GM19193 (cell line): ENCODE results near the gene SLC22A8.

Source experiments
- POLR2A ChIP-seq: IDR thresholded peaks from 4 replicates; pipeline ENCODE4 v1.6.1; 2011; ENCODE audit not compliant: insufficient read depth, insufficient read length; ENCODE audit errors: extremely low read depth

The SLC22A8 gene, protein sequence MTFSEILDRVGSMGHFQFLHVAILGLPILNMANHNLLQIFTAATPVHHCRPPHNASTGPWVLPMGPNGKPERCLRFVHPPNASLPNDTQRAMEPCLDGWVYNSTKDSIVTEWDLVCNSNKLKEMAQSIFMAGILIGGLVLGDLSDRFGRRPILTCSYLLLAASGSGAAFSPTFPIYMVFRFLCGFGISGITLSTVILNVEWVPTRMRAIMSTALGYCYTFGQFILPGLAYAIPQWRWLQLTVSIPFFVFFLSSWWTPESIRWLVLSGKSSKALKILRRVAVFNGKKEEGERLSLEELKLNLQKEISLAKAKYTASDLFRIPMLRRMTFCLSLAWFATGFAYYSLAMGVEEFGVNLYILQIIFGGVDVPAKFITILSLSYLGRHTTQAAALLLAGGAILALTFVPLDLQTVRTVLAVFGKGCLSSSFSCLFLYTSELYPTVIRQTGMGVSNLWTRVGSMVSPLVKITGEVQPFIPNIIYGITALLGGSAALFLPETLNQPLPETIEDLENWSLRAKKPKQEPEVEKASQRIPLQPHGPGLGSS

DNA sequence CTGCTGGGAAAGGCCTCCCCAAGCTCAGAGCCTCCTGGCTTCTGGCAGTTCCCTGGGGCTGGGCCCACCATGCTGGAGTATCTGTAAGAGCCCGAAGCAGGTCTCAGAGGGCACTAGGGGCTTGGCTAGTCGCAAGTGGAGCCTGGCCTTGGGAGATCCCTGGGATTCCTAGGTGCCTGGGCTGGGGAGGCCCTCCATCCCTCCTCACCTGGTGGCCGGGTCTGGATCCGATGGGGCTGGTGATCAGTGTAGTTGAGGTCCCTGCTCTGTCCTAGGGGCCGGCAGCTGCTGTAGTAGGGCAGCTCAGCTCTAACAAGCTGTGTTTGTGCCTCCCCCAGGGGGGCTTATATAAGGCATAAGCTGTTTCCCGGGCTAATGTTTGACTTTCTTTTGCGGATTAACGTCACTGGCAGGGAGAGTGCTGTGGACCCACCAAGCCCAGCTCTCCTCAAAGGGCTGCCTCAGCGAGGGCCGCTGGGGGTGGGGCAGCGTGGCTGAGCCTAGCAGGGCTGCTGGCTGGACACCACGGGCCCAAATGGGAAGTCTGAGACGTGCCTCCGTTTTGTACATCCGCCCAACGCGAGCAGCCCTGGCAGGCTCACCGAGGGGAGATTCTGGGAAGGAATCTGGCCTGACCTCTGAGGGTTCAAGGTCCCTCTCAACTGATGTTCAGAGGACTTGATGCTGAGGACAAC lies at the start of gene SLC22A8:
Gene SLC22A8 (minus strand): TSS at position 321 of the 695 bp plus-strand sequence. CDS start 883 bp downstream, outside the sequence.
- TF ChIP-seq POLR2A: no peak

DNA sequence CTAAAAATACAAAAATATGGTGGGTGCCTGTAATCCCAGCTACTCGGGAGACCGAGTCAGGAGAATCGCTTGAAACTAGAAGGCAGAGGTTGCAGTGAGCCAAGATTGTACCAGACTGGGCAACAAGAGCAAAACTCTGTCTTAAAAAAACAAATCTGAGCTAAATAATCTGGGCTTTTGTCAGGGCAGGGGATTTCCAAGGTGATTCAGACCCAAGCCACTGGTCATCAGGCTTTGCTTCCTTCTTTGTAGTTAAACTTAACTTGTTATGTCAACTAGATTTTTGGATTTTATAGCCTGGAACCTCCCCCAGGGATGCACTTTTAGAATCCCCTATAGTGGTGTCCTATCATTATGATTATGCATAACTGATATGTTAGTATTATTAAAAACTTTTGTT lies 27.0 kb upstream of the SLC22A8 start:
- TF ChIP-seq POLR2A: no peak

DNA sequence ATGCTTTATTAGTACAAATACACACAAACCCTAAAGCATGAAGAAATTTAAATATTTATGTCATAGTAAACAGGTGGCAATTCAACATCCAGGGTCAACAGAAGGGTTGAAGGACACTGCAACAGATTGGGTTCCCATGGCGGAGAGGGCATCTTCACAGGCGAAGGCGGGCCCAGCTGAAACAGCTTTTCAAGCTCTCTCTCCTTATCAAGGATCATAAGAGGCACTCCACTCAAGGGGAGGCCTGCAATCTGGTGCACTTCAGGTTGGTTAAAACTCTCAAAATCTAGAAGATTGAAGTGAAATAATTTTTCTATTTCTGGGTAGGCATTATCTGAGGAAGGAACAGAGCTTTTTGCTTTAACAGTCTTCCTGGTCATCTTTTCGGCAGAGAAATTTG lies 16.8 kb upstream of the SLC22A8 start:
- no peak for TF ChIP-seq POLR2A

DNA sequence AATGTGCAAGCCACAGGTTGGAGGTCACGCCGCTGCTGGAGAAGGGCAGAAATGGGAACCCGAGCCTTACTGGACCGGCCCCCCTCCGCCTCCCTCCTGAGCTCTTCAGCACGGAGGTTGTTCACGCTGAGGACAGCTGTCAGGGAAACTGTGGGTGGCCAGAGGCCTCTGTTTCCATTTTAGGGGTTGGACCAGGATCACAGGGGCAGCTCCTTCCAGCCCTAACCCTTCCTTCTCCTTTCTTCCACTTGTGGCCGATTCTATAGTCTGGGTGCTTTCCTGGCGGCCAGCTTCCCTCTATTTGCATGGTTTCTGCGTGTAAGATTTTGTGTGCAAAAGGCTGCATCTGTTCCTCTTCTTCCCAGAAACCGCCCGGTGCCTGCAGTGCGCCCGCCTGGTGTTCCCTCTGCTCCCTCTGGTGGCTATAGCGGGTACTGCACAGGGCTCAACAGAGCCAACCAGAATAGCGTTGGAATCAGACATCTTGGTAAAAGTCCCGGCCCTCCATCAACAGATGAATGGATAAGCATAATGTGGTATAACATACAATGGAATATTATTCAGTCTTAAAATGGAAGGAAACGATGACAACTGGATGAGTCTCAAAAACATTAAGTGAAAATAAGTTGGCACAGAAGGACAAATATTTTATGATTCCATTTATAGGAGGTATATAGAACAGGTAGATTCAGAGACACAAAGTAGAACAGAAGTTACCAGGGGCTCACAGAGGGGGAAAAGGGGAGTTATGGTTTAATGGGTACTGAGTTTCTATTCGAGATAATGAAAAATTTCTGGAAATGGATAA lies 8.4 kb upstream of the SLC22A8 start:
- TF ChIP-seq POLR2A: no peak

DNA sequence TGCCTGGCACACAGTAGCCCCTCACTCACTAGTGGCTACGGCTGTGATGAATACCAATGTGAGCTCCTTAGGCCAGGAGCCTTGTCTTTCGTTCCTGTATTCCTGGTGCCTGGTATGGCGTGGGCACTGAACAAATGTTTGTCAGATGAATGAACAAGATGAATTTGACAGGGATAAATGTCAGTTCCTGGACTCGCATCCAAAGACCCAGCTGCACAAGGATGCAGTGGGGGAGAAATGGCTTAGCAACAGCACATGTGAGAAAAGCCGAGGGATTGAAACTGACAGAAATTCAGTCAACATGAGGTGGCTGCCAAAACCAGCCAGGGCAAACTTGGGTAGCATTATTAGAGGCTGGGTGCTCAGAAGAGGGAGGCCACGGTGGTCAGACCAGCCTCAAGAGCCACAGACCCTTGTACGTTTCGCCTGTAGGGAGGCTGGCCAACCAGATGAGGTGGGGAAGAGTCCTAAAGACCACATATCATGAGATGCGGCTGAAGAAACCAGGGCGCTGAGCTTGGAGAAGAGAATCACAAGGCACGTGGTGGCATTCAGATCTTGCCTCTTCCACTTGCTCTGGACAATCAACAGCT lies 7.7 kb upstream of the SLC22A8 start:
- no peak for TF ChIP-seq POLR2A

DNA sequence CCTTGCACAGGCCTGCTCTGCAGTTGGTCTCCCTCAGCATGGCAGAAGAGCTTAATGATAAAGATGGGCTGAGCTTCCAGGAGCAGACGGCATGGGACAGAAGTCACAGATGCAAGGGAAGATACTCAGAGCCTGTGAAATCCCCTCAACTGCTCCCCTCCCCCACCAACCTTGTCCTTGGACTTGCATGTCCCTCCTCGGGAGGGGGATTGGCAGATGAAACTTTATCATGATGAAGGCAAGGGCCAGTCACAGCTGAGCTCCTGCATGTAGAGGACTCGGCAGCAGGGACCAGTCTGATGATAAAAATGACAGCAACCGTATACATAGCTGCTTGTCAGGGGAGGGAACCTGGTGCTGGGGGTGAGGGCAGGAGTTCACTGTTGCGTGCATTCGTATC lies 6.8 kb upstream of the SLC22A8 start:
- no peak for TF ChIP-seq POLR2A

DNA sequence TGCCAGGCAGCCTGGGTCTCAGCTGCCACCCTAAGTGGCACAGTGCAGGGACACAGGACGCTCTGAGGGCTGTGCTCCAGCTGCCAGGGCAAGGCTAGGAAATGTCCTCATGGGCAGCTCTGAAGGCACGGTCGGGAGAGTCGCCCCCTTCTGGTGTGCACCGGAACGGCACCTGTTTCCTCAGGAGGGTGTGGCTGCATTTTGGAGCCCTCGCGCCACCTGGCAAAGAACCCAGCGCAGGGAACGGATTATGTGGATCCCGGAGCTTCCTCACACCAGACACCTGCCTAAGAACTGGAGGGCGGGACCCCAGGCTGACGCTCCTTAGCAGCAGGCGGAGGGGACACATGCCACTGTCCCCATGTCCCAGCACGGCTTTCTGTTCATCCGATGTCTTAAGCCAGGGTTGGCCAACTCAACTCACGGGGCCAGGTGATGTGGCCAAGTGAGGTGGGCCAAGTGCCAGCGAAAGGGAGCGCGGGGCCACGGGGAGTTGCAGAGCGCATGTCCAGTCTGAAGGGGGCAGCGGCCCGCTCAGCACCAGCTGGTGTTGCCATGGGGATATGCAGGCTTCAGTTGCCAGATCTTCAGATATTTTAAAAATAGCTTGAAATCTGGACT lies 5.1 kb upstream of the SLC22A8 start:
- no peak for TF ChIP-seq POLR2A

DNA sequence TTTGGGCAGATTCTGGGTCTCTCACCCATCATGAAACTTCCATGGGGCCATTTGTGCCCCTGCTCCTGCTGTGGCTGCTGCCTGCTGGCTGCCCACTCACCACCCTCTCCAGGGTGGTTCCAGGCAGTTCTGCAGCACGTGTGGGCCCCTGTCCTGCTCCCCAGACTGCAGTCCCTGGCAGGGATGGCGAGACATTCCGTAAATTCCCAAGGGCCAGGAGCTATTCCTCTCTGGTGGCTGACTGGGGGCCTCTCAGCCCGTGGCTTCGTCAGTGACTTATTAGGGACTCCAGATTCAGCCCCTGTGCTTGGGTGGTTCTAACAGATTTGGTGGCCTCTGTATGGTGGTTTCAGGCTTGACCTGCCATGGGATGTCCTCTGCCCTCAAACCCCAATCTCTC lies 3.9 kb upstream of the SLC22A8 start:
- no peak for TF ChIP-seq POLR2A

DNA sequence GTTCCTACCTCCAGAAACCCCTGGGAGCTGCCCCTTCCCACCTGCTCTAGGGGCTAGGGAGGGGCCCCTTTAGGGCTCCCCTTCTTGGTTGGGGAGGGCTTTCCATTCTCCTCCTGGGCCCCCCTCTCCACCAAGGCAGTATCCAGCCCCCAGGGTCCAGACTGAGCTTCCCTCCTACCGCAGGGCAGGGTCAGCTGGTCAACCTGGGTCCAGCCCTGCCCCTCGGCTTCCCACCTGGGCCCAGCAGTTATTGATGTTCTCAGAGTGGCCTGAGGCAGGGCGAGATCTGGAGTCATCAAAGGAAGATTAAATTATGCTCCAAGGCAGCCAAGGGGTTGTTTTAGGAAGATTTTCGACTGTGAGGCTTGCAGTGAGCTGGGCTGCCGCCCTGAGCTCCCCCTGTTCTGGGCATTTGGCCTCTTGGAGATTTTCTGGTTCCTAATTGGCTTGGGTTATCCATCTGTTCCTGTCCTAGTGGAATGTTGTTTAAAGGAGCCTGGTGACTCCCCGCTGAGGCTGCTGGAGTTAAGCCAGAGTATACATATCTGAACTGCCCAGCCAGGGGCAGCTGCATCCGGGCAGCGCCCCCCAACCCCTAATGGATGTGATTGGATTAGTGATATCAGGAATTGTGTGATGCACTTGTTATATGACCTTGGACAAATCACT lies 1.8 kb upstream of the SLC22A8 start:
- no peak for TF ChIP-seq POLR2A

DNA sequence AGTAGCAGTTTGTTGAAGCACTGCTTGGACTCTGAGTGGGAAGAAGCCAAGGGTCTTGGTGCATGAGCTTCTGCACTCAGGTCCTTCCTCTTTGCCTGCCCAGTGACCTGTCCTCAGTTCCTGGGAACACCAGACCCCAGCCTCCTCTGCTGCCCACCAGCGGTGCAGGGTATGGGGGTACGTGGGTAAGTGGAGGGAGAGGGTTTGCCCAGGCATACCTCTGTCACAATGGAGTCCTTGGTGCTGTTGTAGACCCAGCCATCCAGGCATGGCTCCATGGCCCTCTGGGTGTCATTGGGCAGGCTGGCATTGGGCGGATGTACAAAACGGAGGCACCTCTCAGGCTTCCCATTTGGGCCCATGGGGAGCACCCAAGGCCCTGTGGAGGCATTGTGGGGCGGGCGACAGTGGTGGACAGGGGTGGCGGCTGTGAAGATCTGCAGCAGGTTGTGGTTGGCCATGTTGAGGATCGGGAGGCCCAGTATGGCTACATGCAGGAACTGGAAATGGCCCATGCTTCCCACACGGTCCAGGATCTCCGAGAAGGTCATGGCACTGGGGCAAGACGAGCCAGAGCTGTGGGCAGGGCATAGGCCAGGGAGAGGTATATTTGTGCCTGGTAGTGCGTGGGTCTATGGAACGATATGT lies 1.1 kb downstream of the SLC22A8 start:
- no peak for TF ChIP-seq POLR2A

DNA sequence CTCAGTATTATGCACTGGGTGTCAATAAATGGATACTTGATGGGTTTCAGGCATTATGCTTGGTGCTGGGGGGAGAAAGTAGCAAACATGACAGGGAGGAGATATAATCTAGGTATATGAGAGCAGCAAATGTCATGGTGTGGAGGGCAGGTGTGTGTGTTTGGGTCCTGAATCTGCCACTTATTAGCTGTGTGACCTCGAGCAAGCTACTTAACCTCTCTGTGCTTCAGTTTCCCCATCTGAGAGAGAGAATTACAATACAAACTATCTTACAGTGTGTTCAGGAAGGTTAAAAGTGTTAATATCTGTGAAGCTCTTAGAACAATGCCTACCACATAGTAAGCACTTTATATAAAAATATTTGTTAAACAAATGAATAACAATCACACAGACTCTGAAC lies 2.8 kb downstream of the SLC22A8 start:
- TF ChIP-seq POLR2A: no peak

DNA sequence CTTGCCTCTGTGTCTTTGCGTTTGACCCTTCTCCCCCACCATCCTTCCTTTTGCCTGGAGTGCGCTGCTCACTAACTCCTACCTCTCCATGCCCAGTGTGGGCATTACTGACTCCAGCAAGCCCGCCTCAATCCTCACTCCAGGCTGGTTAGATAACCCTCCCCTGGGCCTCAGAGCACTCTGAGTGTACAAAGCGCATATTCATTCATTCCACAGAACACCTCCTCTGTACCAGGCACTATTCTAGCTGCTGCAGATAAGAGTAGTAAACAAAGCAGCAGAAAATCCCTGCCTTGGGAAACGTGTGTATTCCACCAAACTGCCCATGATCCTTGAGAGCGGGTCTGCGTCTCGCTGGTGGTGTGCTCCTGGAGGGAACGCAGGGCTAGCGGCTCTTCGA lies 3.2 kb downstream of the SLC22A8 start:
- TF ChIP-seq POLR2A: no peak

DNA sequence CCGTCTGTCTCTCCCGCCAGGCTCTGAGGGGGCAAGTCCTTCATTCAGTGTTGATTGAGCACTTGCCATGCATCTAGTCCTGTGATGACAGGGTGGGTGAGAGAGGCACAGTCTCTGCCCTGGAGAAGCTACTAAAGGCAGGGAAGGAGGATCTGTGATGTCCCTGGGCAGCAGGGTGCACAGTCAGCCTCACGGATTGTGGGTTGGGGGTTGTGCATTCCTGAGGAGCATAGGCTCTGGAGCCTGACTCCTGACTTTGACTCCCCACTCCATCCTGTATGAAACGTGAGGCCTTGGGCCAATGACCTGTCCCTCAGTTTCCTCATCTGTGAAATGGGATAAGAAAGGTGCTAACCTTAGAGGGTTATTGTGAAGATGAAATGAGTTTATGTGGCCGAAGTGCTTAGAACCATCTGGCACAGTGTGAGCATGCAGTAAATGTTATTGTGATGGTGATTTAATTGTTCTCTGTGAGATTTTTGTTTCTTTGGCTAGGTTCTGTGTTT lies 4.7 kb downstream of the SLC22A8 start:
- TF ChIP-seq POLR2A: no peak
